ENCODE data around the gene SPIN4.
A peak's percentile ranks its signal among the peaks of the same experiment; 100 is the strongest.
"Not testable (repeated sequence)": the region's sequence is repeated elsewhere in the genome, so short reads cannot be mapped to it uniquely, and the experiment has no call there.

Gene SPIN4

DNA sequence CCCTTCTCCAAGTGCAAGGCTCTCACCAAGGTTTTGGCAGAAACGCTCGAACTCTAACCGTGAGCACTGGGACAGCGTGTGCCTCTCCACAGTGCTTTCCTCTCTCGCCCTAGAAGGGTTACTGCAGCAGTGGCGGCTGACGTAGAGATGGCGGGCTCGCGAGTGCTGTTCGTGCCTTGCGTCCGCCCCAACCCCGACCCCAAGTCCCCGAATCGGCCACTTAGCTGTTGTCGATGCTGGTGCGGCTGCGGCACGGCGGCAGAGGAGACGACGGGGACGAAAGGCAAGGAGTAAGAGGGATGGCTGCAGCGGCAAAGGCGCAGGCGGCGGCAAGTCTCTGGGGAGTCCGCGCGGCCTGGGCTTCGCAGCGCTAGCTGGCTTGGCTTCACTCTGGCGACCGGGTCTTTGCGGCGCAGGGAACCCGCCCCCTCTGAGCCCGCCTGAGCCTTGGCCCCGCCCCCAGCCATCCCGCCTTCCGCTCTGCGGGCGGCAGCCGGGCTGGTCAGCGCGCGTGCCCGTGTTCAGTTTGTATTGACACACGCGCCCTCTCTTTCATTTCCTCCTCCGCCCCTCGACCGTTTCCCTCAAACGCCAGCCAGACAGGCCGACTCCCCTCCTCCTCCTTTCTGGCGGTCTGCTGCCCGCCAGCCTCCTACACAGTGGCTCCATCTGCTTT, at the start of gene SPIN4:
SPIN4 (minus strand) TSS at position 392 of the 676 bp plus-strand sequence. CDS start 513 bp downstream, outside the sequence.
- DNase-seq: peak; percentile 80

DNA sequence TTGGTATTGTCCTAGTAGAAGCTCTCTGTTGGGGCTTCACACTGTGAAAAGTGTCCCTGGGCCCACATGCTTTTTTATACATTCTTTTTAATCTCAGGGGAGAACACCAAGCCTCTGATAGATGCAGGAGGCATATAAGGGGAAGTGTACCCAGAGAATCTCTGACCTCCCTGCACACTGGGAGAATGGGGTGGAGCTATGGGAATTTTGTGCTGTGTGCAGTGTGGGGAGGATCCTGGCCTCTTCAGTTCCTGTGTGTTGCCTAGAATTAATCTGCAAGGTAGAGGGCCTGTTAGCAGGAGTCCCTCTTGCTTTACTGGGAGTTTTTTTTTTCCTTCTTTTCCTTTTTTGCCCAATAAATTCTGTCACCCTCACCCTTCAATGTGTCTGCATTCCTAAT, 49.2 kb upstream of the SPIN4 start:
- no peak for DNase-seq

DNA sequence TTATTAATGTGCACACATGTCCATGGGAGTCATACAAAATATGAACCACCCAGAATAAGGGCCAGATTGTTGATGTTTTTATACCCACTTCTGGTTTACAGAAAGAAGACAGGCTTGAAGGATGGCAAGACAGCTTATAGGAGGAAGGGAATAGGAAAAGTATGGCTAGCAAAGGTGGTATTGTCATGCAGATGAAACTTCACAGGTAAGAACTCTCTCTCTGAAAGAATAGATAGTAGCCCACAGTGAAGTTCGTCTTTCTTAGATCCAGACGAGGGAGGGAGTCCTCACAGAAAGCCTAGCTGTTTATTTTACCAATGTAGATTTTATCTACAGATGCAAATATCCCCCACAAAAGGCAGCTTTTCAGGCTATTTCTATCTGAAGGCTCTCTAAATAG, 43.7 kb upstream of the SPIN4 start:
- DNase-seq: no peak

DNA sequence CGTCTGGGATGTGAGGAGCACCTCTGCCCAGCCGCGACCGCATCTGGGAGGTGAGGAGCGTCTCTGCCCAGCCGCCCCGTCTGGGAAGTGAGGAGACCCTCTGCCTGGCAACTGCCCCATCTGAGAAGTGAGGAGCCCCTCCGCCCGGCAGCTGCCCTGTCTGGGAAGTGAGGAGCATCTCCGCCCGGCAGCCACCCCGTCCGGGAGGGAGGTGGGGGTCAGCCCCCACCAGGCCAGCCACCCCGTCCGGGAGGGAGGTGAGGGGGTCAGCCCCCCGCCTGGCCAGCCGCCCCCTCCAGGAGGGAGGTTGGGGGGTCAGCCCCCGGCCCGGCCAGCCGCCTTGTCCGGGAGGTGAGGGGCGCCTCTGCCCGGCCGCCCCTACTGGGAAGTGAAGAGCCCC, 42.0 kb upstream of the SPIN4 start:
- not testable (repeated sequence) for DNase-seq

DNA sequence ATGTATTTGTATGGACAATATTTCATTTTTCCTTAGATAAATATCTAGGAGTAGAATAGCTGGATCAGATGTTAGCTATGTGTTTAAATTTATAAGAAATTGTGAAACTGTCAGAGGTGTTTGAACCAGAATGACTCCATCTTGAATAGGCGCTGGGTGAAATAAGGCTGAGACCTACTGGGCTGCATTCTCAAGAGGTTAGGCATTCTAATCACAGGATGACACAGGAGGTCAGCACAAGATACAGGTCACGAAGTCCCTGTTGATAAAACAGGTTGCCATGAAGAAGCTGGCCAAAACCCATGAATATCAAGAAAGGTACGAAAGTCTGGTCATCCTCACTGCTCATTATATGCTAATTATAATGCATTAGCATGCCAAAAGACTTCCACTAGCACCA, 36.3 kb upstream of the SPIN4 start:
- DNase-seq: no peak

DNA sequence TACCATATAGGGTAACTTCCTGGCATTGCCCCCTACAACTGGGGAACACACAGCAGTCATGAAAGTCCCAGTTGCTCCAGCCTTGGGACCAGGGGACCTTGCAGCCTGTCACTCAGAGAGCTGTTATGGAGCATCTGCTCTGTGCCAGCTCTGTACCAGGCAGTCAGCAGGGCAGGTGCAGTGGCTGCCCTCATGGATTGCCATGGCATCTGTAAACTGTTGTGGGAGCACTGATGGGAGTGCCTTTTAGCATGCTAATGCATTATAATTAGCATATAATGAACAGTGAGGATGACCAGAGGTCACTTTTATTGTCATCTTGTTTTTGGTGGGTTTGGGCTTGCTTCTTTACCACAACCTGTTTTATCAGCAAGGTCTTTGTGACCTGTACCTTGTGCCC, 33.1 kb upstream of the SPIN4 start:
- DNase-seq: not testable (repeated sequence)

DNA sequence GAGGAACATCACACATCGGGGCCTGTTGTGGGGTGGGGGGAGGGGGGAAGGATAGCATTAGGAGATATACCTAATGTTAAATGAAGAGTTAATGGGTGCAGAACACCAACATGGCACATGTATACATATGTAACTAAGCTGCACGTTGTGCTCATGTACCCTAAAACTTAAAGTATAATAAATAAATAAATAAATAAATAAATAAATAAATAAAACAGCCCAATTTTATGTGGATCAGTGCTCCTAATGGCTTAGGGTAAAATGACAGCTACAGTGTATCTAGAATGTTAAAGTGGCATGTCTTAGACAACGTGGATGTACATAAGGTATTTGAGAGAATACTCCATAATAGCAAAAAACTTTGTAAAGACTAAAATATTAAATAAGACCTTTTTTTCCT, 21.9 kb upstream of the SPIN4 start:
- DNase-seq: not testable (repeated sequence)

DNA sequence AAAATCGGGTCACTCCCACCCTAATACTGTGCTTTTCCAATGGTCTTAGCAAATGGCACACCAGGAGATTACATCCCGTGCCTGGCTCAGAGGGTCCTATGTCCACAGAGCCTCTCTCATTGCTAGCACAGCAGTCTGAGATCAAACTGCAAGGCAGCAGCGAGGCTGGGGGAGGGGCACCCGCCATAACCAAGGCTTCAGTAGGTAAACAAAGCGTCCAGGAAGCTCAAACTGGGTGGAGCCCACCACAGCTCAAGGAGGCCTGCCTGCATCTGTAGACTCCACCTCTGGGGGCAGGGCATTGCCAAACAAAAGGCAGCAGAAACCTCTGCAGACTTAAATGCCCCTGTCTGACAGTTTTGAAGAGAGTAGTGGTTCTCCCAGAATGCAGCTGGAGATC, 16.6 kb upstream of the SPIN4 start:
- DNase-seq: not testable (repeated sequence)

DNA sequence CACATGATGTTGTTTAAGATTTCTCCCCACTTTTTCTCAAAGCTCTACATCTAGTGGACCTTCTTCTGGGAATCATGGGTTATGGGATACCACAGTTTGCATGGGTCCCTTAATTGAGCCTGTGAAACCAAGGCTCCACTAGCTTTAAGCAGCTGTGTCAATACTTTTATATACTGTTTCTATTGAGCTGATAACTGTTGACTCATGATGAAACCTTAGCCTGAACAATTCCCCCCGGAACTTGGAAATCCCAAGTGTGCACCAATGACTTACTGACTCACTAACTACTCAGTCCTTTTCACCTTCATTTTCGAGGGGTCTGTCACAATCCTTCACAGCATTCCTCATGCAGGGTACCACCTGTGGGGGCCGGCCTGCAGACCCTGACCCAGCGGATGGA, 12.7 kb upstream of the SPIN4 start:
- no peak for DNase-seq

DNA sequence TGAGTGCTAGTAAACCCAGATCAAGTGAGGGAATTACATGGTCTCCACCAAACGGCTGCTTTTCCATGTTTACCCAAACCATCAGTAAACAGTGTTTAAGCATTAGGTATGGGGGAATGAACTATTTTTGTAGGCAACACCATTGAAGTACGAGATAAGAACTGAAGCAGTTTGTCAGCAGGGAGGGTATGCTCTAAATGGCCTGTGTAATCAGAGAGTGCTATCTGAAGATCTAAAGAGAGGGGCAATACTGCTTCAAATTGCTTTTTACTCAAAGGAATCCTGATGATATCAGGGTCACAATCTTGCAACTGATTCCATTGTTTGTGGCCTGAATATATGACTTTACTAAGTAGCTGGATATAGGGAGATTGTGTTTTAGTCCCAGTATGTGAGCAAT, 10.4 kb upstream of the SPIN4 start:
- DNase-seq: no peak

DNA sequence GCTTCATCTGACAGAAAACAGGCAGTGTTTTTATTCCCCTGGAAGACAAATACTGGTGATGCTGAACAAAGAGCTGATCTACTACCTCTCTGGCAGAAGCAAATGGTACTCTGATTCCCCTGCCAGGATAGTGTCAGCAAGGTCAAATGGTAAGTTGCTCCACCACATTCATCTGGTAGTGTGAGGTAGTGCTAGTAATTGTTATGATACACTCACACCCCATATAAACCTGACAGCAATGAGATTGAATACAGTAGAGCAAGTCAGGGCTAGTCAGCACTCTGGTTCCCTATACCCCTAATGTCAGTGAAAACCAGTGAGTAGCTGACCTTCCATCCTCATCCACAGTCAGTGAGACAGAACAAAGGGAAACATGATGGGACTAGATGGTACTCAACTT, 3.4 kb upstream of the SPIN4 start:
- DNase-seq: no peak

DNA sequence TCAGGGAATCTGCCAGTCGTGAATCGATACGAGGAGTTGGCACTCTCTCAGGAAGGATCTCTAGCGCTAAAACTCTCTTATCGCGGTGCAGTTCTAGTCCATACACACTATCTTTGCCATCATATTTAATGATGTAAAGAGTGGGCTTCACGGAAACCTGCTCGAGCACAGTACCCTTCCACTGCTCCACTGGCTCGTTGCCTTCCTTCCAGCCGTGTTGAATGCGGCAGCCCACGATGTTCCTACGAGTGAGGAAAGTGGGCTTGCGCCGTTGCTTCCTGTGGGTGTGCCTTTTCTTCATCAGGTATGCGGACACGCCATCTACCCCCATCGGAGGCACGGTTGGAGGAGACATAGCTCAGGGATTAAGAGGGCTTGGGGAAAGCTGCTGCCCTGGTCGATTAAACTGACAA, 661 bp downstream of the SPIN4 start:
- DNase-seq: peak; percentile 61

DNA sequence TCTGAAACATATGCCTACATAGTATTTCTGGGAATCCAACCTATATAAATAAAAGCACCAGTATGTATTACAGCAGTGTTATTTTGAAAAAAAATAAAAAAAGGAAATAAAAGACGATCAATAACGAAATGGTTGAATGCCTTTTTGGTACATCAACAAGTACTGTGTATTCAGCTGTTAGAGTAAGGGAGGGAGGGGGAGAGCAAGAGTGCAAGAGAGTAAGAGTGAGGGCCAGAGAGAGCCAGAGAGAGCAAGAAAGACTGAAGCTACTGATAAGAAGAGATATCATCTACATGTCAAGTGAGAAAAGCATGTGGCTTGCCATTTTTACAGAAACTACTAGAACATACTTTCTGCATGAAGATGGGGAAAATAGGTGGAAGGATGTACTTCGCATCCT, 1.8 kb downstream of the SPIN4 start:
- DNase-seq: no peak

DNA sequence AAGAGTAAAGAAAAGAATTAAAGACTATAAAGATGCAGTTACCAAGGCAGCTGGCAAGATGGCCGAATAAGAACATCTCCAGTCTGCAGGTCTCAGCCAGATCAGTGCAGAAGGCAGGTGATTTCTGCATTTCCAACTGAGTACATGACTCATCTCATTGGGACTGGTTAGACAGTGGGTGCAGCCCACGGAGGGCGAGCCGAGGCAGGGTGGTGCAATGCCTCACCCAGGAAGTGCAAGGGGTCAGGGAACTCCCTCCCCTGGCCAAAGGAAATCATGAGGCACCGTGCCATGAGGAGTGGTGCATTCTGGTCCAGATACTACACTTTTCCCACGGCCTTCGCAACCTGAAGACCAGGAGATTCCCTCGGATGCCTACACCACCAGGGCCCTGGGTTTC, 20.5 kb downstream of the SPIN4 start:
- DNase-seq: no peak

DNA sequence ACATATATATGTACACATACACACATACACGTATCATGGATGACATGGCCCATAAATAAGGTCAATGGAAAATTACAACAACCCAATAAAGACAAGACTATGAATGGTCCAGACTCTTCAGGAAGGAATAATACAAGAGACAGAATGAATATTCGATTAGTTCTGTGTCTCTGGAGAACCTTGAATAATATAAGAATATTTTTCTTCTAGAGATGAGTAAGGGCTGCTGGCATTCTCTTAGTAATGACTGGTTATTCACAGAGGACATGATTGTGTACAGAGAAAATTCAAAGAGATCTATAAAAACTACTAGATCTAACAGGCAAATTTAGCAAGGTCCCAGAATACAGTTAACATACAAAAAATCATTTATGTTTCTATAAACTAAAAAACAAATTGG, 23.3 kb downstream of the SPIN4 start:
- no peak for DNase-seq

DNA sequence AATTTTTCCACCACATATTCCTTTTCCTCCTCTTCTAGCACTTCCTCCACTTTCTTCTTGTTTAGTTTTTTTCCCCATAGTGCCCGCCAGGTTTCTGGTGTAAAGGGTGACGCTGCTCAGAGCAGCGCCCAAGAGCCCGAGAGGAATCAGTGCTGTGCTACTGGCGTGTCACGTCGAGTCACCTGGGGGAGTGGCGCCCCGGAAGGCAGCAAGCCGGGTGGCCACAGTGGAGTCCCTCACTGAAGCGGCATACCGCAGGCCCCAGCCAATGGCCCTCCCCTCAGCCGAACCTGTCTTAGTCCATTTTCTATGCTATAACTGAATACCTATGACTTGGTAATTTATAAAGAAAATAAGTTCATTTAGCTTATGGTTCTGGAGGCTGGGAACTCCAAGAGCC, 51.5 kb downstream of the SPIN4 start:
- no peak for DNase-seq
